ENCODE results near the gene TOB1. TPM values are rescaled to one million over a fixed set of nuclear protein-coding genes. Genes with fewer than 3 reads are reported as not detected.

TOB1 gene
- total RNA-seq, 1 experiment from 2014 or later, result 19.3 TPM

- Histone ChIP-seq H3K4me3 (ENCODE audit: low read depth, low read length, poor library complexity, severe bottlenecking) (no peak overlapping the region), H3K27ac (ENCODE audit: low read depth, low read length, poor library complexity, severe bottlenecking) (no peak overlapping the region), H3K36me3 (ENCODE audit: insufficient read depth, low read length, poor library complexity, severe bottlenecking) (no peaks in the 10 kb centered on the region), H3K4me1 (ENCODE audit: insufficient read depth, low read length, poor library complexity, severe bottlenecking) (no peaks in the 10 kb centered on the region), H3K27me3 (replicated peaks; ENCODE audit: insufficient read depth, low read depth, low read length, poor library complexity) (no peaks in the 10 kb centered on the region), H3K9me3 (ENCODE audit: low read depth, low read length, poor library complexity, severe bottlenecking) (no peaks in the 10 kb centered on the region)
- CTCF ChIA-PET, result interaction anchor here (0.6 to 0.8 kb wide), 2 partner anchors 95 to 123 kb away, joined by 3 read pairs; no protein-coding TSS in a partner anchor
- intact Hi-C loops (cut with micrococcal nuclease; ENCODE audit: unreplicated experiment), result loop anchor here (5.0 to 10.0 kb wide), 2 partner anchors 201 to 299 kb away; partner anchors contain the start of gene NME1
- POLR2A ChIA-PET (ENCODE audit: low non-redundant PET), result interaction anchor here (0.6 kb wide), 1 partner anchor 13 kb away, joined by 4 read pairs; no protein-coding TSS in a partner anchor
- TF ChIP-seq CTCF (conservative IDR thresholded peaks at IDR 0.05; ENCODE audit: low read depth, low read length), result no peak
- no peak for TF ChIP-seq EZH2 (IDR thresholded peaks at IDR 0.05; ENCODE audit: borderline replicate concordance, low read depth, low read length, poor library complexity, severe bottlenecking)
- BruUV-seq (replicated peaks), result no TSS peak
- DNase-seq (ENCODE audit: low spot score), result no peak
These were observed 12.4 kb downstream of the TOB1 start for GRCh38 chr17:50853781-50854180.

GRCh38 chr17:50853015-50853615 lies 13.0 kb downstream of the TOB1 start:
- no peak for DNase-seq (ENCODE audit: low spot score)
- BruUV-seq (replicated peaks), result no TSS peak
- Histone ChIP-seq H3K4me1 (ENCODE audit: insufficient read depth, low read length, poor library complexity, severe bottlenecking) (no peaks in the 10 kb centered on the region), H3K9me3 (ENCODE audit: low read depth, low read length, poor library complexity, severe bottlenecking) (no peaks in the 10 kb centered on the region), H3K27ac (ENCODE audit: low read depth, low read length, poor library complexity, severe bottlenecking) (no peak overlapping the region), H3K27me3 (replicated peaks; ENCODE audit: insufficient read depth, low read depth, low read length, poor library complexity) (no peaks in the 10 kb centered on the region), H3K36me3 (ENCODE audit: insufficient read depth, low read length, poor library complexity, severe bottlenecking) (no peaks in the 10 kb centered on the region), H3K4me3 (ENCODE audit: low read depth, low read length, poor library complexity, severe bottlenecking) (no peak overlapping the region)
- ChIA-PET CTCF (interaction anchor here (0.5 to 1.8 kb wide), 5 partner anchors 8 to 148 kb away, joined by 3 to 7 read pairs (median 3); partner anchors contain the start of gene TOB1), POLR2A (ENCODE audit: low non-redundant PET) (interaction anchor here (0.6 kb wide), 2 partner anchors 14 to 26 kb away, joined by 3 to 4 read pairs; no protein-coding TSS in a partner anchor)
- TF ChIP-seq CTCF (conservative IDR thresholded peaks at IDR 0.05; ENCODE audit: low read depth, low read length) (no peak), EZH2 (IDR thresholded peaks at IDR 0.05; ENCODE audit: borderline replicate concordance, low read depth, low read length, poor library complexity, severe bottlenecking) (no peak)
- intact Hi-C loops (cut with micrococcal nuclease; ENCODE audit: unreplicated experiment), result loop anchor here (5.0 to 10.0 kb wide), 2 partner anchors 202 to 299 kb away; partner anchors contain the start of gene NME1

- ChIA-PET CTCF (no interaction called here), POLR2A (ENCODE audit: low non-redundant PET) (no interaction called here)
- no peak for DNase-seq (ENCODE audit: low spot score)
- Histone ChIP-seq H3K27me3 (replicated peaks; ENCODE audit: insufficient read depth, low read depth, low read length, poor library complexity) (no peaks in the 10 kb centered on the region), H3K27ac (ENCODE audit: low read depth, low read length, poor library complexity, severe bottlenecking) (no peak overlapping the region), H3K4me1 (ENCODE audit: insufficient read depth, low read length, poor library complexity, severe bottlenecking) (no peaks in the 10 kb centered on the region), H3K9me3 (ENCODE audit: low read depth, low read length, poor library complexity, severe bottlenecking) (no peaks in the 10 kb centered on the region), H3K36me3 (ENCODE audit: insufficient read depth, low read length, poor library complexity, severe bottlenecking) (no peaks in the 10 kb centered on the region), H3K4me3 (ENCODE audit: low read depth, low read length, poor library complexity, severe bottlenecking) (no peak overlapping the region)
- no TSS peak for BruUV-seq (replicated peaks)
- intact Hi-C loops (cut with micrococcal nuclease; ENCODE audit: unreplicated experiment), result loop anchor here (5.0 to 10.0 kb wide), 2 partner anchors 204 to 302 kb away; partner anchors contain the start of gene NME1
- TF ChIP-seq EZH2 (IDR thresholded peaks at IDR 0.05; ENCODE audit: borderline replicate concordance, low read depth, low read length, poor library complexity, severe bottlenecking), result no peak
- no peak for TF ChIP-seq CTCF (conservative IDR thresholded peaks at IDR 0.05; ENCODE audit: low read depth, low read length)
These were observed 15.5 kb downstream of the TOB1 start for GRCh38 chr17:50850640-50851039.

Measured in A673 (cell line).